ENCODE results near the gene EDDM3A.

DNA sequence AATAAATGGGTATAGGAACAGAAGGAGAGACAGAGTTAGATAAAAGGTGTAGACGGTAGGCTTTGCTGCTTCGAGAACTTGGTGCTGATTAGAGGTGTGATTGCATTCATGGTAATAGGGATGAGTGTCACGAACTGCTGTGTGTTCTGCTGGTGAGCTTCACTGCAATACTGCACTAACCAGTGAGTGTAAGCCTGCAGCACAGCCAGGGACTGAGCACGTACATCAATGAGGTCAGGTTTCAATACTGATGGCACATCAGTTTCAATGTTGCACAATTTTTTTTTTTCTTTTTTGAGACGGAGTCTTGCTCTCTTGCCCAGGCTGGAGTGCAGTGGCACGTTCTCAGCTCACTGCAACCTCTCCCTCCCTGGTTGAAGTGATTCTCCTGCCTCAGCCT is 24.9 kb upstream of the EDDM3A start:
- TF ChIP-seq, protein P1, sequence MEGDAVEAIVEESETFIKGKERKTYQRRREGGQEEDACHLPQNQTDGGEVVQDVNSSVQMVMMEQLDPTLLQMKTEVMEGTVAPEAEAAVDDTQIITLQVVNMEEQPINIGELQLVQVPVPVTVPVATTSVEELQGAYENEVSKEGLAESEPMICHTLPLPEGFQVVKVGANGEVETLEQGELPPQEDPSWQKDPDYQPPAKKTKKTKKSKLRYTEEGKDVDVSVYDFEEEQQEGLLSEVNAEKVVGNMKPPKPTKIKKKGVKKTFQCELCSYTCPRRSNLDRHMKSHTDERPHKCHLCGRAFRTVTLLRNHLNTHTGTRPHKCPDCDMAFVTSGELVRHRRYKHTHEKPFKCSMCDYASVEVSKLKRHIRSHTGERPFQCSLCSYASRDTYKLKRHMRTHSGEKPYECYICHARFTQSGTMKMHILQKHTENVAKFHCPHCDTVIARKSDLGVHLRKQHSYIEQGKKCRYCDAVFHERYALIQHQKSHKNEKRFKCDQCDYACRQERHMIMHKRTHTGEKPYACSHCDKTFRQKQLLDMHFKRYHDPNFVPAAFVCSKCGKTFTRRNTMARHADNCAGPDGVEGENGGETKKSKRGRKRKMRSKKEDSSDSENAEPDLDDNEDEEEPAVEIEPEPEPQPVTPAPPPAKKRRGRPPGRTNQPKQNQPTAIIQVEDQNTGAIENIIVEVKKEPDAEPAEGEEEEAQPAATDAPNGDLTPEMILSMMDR (conservative IDR thresholded peaks at IDR 0.05; ENCODE audit: low read length) = no peak
- TF ChIP-seq EZH2phosphoT487 (IDR thresholded peaks at IDR 0.05; ENCODE audit: borderline replicate concordance) = no peak

Data from Loucy (cell line).